Measurements from ENCODE around the gene VSIR. TPM values are rescaled to one million over a fixed set of nuclear protein-coding genes. Genes with fewer than 3 reads are reported as not detected.

VSIR gene
- total RNA-seq, 2 donors from 2014 or later = 60.7 to 119 TPM

GRCh38 chr10:71757399-71757922 lies 15.9 kb downstream of the VSIR start:
- Histone ChIP-seq H3K4me3 (no peak overlapping the region), H3K36me3 (peaks cover 23% of the 10 kb centered on the region), H3K27ac (peak overlapping the region in 1 of 2 donors; percentile 0), H3K27me3 (replicated peaks; ENCODE audit: insufficient read depth) (no peaks in the 10 kb centered on the region), H3K4me1 (ENCODE audit: control insufficient read depth in 1 of 2, low read depth in 2 of 2) (no peaks in the 10 kb centered on the region), H3K9me3 (no peaks in the 10 kb centered on the region)
- TF ChIP-seq, protein P1, sequence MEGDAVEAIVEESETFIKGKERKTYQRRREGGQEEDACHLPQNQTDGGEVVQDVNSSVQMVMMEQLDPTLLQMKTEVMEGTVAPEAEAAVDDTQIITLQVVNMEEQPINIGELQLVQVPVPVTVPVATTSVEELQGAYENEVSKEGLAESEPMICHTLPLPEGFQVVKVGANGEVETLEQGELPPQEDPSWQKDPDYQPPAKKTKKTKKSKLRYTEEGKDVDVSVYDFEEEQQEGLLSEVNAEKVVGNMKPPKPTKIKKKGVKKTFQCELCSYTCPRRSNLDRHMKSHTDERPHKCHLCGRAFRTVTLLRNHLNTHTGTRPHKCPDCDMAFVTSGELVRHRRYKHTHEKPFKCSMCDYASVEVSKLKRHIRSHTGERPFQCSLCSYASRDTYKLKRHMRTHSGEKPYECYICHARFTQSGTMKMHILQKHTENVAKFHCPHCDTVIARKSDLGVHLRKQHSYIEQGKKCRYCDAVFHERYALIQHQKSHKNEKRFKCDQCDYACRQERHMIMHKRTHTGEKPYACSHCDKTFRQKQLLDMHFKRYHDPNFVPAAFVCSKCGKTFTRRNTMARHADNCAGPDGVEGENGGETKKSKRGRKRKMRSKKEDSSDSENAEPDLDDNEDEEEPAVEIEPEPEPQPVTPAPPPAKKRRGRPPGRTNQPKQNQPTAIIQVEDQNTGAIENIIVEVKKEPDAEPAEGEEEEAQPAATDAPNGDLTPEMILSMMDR (IDR thresholded peaks at IDR 0.05) = no peak
- ATAC-seq (ENCODE audit: insufficient number of reproducible peaks, low FRiP score, low read depth) = no peak
- DNase-seq (ENCODE audit: low spot score) = no peak

- DNase-seq (ENCODE audit: low spot score) = no peak
- H3K9me3 ChIP-seq = no peaks in the 10 kb centered on the region
- no peak for ATAC-seq (ENCODE audit: insufficient number of reproducible peaks, low FRiP score, low read depth)
- no peak overlapping the region for H3K4me3 ChIP-seq
- no peaks in the 10 kb centered on the region for H3K4me1 ChIP-seq (ENCODE audit: control insufficient read depth in 1 of 2, low read depth in 2 of 2)
- peaks cover 30% of the 10 kb centered on the region for H3K36me3 ChIP-seq
- TF ChIP-seq, protein P1 (IDR thresholded peaks at IDR 0.05) = no peak
- no peaks in the 10 kb centered on the region for H3K27me3 ChIP-seq (replicated peaks; ENCODE audit: insufficient read depth)
- peak overlapping the region in 1 of 2 donors; percentile 0 for H3K27ac ChIP-seq
Observed at GRCh38 chr10:71756311-71757191, 16.8 kb downstream of the VSIR start.

- TF ChIP-seq, protein P1 (IDR thresholded peaks at IDR 0.05) = no peak
- Histone ChIP-seq H3K27me3 (replicated peaks; ENCODE audit: insufficient read depth) (no peaks in the 10 kb centered on the region), H3K9me3 (no peaks in the 10 kb centered on the region), H3K4me3 (no peak overlapping the region), H3K4me1 (ENCODE audit: control insufficient read depth in 1 of 2, low read depth in 2 of 2) (no peaks in the 10 kb centered on the region), H3K36me3 (peaks cover 32% of the 10 kb centered on the region), H3K27ac (no peak overlapping the region)
- DNase-seq (ENCODE audit: low spot score) (no peak), ATAC-seq (ENCODE audit: insufficient number of reproducible peaks, low FRiP score, low read depth) (no peak)
Observed at GRCh38 chr10:71755179-71755879, 18.0 kb downstream of the VSIR start.

- Histone ChIP-seq H3K27me3 (replicated peaks; ENCODE audit: insufficient read depth) (no peaks in the 10 kb centered on the region), H3K4me3 (no peak overlapping the region), H3K9me3 (no peaks in the 10 kb centered on the region), H3K27ac (no peak overlapping the region), H3K4me1 (ENCODE audit: control insufficient read depth in 1 of 2, low read depth in 2 of 2) (peaks cover 0 to 2% of the 10 kb centered on the region in 2 donors), H3K36me3 (peaks cover 31% of the 10 kb centered on the region)
- no peak for DNase-seq (ENCODE audit: low spot score)
- TF ChIP-seq, protein P1 (IDR thresholded peaks at IDR 0.05) = no peak
- ATAC-seq (ENCODE audit: insufficient number of reproducible peaks, low FRiP score, low read depth) = no peak
Observed at GRCh38 chr10:71754562-71754961, 18.8 kb downstream of the VSIR start.

DNA sequence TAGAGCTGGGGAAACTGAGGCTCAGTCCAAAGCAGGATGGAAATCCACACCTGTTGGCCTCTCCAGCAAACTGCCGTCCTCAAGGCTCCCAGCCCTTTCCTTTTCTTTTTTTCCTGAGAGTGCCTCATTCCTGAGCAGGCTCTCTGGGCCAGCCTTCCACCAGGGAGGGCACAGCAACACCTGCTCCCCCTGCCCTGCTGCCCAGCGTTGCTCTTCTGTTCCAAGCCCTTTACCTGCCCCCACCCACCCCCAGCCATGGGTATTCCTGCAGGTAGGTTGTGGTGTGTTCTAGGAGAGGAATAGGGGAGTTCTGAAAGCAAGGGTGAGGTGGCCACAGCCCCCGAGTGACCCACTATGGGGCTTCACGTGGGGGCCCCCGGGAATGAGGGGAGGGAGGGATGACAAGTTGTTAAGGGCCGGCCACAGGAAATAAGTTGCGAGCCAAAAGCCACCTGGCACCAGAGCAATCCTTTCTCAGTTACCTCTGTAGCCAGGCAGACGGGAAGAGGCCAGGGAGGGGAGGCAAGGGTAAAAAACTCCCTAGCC lies 19.3 kb downstream of the VSIR start:
- TF ChIP-seq, protein P1 (IDR thresholded peaks at IDR 0.05) = no peak
- H3K4me3 ChIP-seq = no peak overlapping the region
- no peaks in the 10 kb centered on the region for H3K9me3 ChIP-seq
- peaks cover 31% of the 10 kb centered on the region for H3K36me3 ChIP-seq
- ATAC-seq (ENCODE audit: insufficient number of reproducible peaks, low FRiP score, low read depth) (no peak), DNase-seq (ENCODE audit: low spot score) (no peak)
- peaks cover 0 to 7% of the 10 kb centered on the region in 2 donors for H3K4me1 ChIP-seq (ENCODE audit: control insufficient read depth in 1 of 2, low read depth in 2 of 2)
- H3K27ac ChIP-seq = no peak overlapping the region
- no peaks in the 10 kb centered on the region for H3K27me3 ChIP-seq (replicated peaks; ENCODE audit: insufficient read depth)
